H1 (cell line): Measurements from ENCODE around the gene TK2. TPM values are rescaled to one million over a fixed set of nuclear protein-coding genes. Genes with fewer than 3 reads are reported as not detected.

ENCODE experiments used
- ATF2 ChIP-seq: IDR thresholded peaks from 2 replicates; pipeline ENCODE4 v1.6.1; 2012; ENCODE audit warnings: low read length, inconsistent platforms
- CHD2 ChIP-seq: IDR thresholded peaks from 2 replicates; pipeline ENCODE4 v1.6.1; 2012; ENCODE audit warnings: low read length, improper control_type of control experiment
- CHD7 ChIP-seq: fragments of 300-600 bp; sonication (generic); IDR thresholded peaks from 2 replicates; pipeline ENCODE4 v1.7.1; 2012; ENCODE audit warnings: low read length, moderate library complexity, mild to moderate bottlenecking, inconsistent platforms; ENCODE audit not compliant: insufficient replicate concordance
- CTBP2 ChIP-seq: IDR thresholded peaks from 2 replicates; pipeline ENCODE4 v1.7.0; 2011; ENCODE audit warnings: borderline replicate concordance, mild to moderate bottlenecking, moderate library complexity, mixed read lengths, low read length; ENCODE audit not compliant: insufficient read depth, insufficient read length
- KDM4A ChIP-seq: IDR thresholded peaks from one replicate; pipeline ENCODE4 v1.7.1; 2012; ENCODE audit warnings: low read depth, mild to moderate bottlenecking, moderate library complexity, low read length, inconsistent platforms; ENCODE audit not compliant: severe bottlenecking
- POLR2A ChIP-seq, 2 experiments: IDR thresholded peaks; 1 replicate in 1 of 2; 2 replicates in 1 of 2; pipeline ENCODE4 v1.6.1; 2011; ENCODE audit warnings: low read depth in 2 of 2, low read length in 2 of 2, mild to moderate bottlenecking in 2 of 2; ENCODE audit errors: control extremely low read depth in 1 of 2
- SP2 ChIP-seq: IDR thresholded peaks from 2 replicates; pipeline ENCODE4 v1.6.1; 2012; ENCODE audit warnings: mild to moderate bottlenecking, low read length, inconsistent platforms
- SRF ChIP-seq: IDR thresholded peaks from 2 replicates; pipeline ENCODE4 v1.6.1; 2011; ENCODE audit warnings: mild to moderate bottlenecking, low read depth, low read length, moderate library complexity
- polyA plus RNA-seq, 7 experiments: library from polyadenylated mRNA; depleted of rRNA in 3 of 7; stranded (reverse) in 5 of 7; unstranded in 2 of 7; fragments of >200 nt in 5 of 7; fragments of 200-250 nt in 2 of 7; gene quantifications; 1 replicate in 5 of 7; 2 replicates in 1 of 7; 4 replicates in 1 of 7; pipeline versions ENCODE4 v1.2.1 to v1.2.3, GENCODE V29; 2011 to 2013; ENCODE audit warnings: missing spikeins in 2 of 7, mixed read lengths in 2 of 7
- total RNA-seq: library from RNA; stranded (reverse); fragmentation: NEBNext Ultra II Directional; extraction: Animal tissue kit (Norgen Biotek cat#: 25700); gene quantifications from 2 replicates; pipeline ENCODE4 v1.2.1, GENCODE V29; 2021

The TK2 gene
- total and polyA plus RNA-seq, 2 of the 8 experiments (the other 6 are each of a cell fraction or from before 2014, with no cell fraction given) = 2.7 to 3.6 TPM

DNA sequence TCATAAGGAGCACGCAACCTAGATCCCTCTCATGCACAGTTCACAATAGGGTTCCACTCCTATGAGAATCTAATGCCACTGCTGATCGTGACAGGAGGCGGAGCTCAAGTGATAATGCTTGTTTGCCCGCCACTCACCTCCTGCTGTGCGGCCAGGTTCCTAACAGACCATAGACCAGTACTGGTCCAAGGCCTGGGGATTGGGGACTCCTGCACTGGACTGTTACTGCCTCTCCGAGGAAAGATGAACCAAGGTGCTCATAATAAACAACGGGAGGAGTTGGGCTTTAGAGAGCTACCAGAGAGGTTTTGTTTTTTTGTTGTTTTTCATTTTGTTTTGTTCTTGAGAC is 58.2 kb downstream of the TK2 start (continued):
- TF ChIP-seq CHD7 (no peak), SRF (no peak), POLR2A (IDR thresholded peaks at IDR 0.05; ENCODE audit: control extremely low read depth in 1 of 2, low read depth in 2 of 2, low read length in 2 of 2) (no peak), ATF2 (no peak), SP2 (no peak), KDM4A (no peak), CTBP2 (no peak), CHD2 (no peak)
- TF ChIP-seq, all 59 proteins: peak for 0
